NCI-H1417 treated with DMSO at 0.1 percent for 48 hours (cell line): ENCODE measurements around the gene SMAD6.

Experiments used
- DNase-seq: peaks from one replicate; lab custom pipeline; 2025; lab: John Stamatoyannopoulos, UW

SMAD6 gene

GRCh38 chr15:66775127-66776105 is 73.4 kb downstream of the SMAD6 start:
- DNase-seq, result no peak

- no peak for DNase-seq
Observed at GRCh38 chr15:66777054-66777453, 75.0 kb downstream of the SMAD6 start.

- no peak for DNase-seq
Observed at GRCh38 chr15:66777596-66778313, 75.7 kb downstream of the SMAD6 start.

GRCh38 chr15:66778314-66778665 is 76.3 kb downstream of the SMAD6 start:
- no peak for DNase-seq

GRCh38 chr15:66778716-66779115 is 76.7 kb downstream of the SMAD6 start:
- no peak for DNase-seq

- no peak for DNase-seq
Observed at GRCh38 chr15:66779331-66780009, 77.4 kb downstream of the SMAD6 start.

- DNase-seq, result no peak
Observed at GRCh38 chr15:66780172-66780972, 78.3 kb downstream of the SMAD6 start.

- no peak for DNase-seq
Observed at GRCh38 chr15:66780973-66781718, 79.1 kb downstream of the SMAD6 start.

GRCh38 chr15:66782785-66783184 is 80.7 kb downstream of the SMAD6 start:
- DNase-seq, result no peak

GRCh38 chr15:66783314-66783713 is 81.3 kb downstream of the SMAD6 start:
- no peak for DNase-seq

GRCh38 chr15:66783725-66784124 is 81.7 kb downstream of the SMAD6 start:
- no peak for DNase-seq

GRCh38 chr15:66784174-66784573 is 82.1 kb downstream of the SMAD6 start:
- DNase-seq, result no peak

GRCh38 chr15:66785637-66786036 is 83.6 kb downstream of the SMAD6 start:
- DNase-seq, result no peak

GRCh38 chr15:66786222-66786621 is 84.2 kb downstream of the SMAD6 start:
- DNase-seq, result no peak

GRCh38 chr15:66786708-66787488 is 84.9 kb downstream of the SMAD6 start:
- DNase-seq, result no peak

- no peak for DNase-seq
Observed at GRCh38 chr15:66787489-66787871, 85.4 kb downstream of the SMAD6 start.

GRCh38 chr15:66788024-66788423 is 86.0 kb downstream of the SMAD6 start:
- DNase-seq, result no peak

GRCh38 chr15:66789029-66790025 is 87.3 kb downstream of the SMAD6 start:
- DNase-seq, result no peak

- no peak for DNase-seq
Observed at GRCh38 chr15:66795851-66796250, 93.8 kb downstream of the SMAD6 start.
